Stromal cell of bone marrow (primary cell): ENCODE measurements around the gene BPIFA2.
"Not testable (repeated sequence)": the region's sequence is repeated elsewhere in the genome, so short reads cannot be mapped to it uniquely, and the experiment has no call there.

ENCODE experiments used
- DNase-seq: peaks from one replicate; pipeline ENCODE4 v3.0.0-alpha.2; 2012; ENCODE audit warnings: low read depth

Gene BPIFA2

GRCh38 chr20:33162313-33162712, 5.6 kb upstream of the BPIFA2 start:
- DNase-seq, result no peak

- DNase-seq, result no peak
Observed at GRCh38 chr20:33162753-33163152, 5.2 kb upstream of the BPIFA2 start.

GRCh38 chr20:33163856-33164762, 3.9 kb upstream of the BPIFA2 start:
- no peak for DNase-seq

- DNase-seq, result no peak
Observed at GRCh38 chr20:33164763-33165095, 3.2 kb upstream of the BPIFA2 start.

GRCh38 chr20:33165416-33166055, 2.4 kb upstream of the BPIFA2 start:
- DNase-seq, result no peak

GRCh38 chr20:33166533-33167113, 1.3 kb upstream of the BPIFA2 start:
- DNase-seq, result no peak

- no peak for DNase-seq
Observed at GRCh38 chr20:33169176-33169794, 1.3 kb downstream of the BPIFA2 start.

- no peak for DNase-seq
Observed at GRCh38 chr20:33172781-33173180, 4.8 kb downstream of the BPIFA2 start.

- no peak for DNase-seq
Observed at GRCh38 chr20:33175123-33175522, 7.2 kb downstream of the BPIFA2 start.

GRCh38 chr20:33176101-33176500, 8.1 kb downstream of the BPIFA2 start:
- no peak for DNase-seq

- DNase-seq, result no peak
Observed at GRCh38 chr20:33177866-33178265, 9.9 kb downstream of the BPIFA2 start.

GRCh38 chr20:33178726-33179125, 10.8 kb downstream of the BPIFA2 start:
- DNase-seq, result no peak

GRCh38 chr20:33180169-33180568, 12.2 kb downstream of the BPIFA2 start:
- no peak for DNase-seq

GRCh38 chr20:33181482-33182093, 13.6 kb downstream of the BPIFA2 start:
- no peak for DNase-seq

- DNase-seq, result no peak
Observed at GRCh38 chr20:33183312-33183711, 15.4 kb downstream of the BPIFA2 start.

- not testable (repeated sequence) for DNase-seq
Observed at GRCh38 chr20:33185031-33185590, 17.2 kb downstream of the BPIFA2 start.

- DNase-seq, result no peak
Observed at GRCh38 chr20:33187491-33187890, 19.5 kb downstream of the BPIFA2 start.

- DNase-seq, result no peak
Observed at GRCh38 chr20:33188421-33188820, 20.5 kb downstream of the BPIFA2 start.

GRCh38 chr20:33191484-33191883, 23.5 kb downstream of the BPIFA2 start:
- DNase-seq, result no peak

- no peak for DNase-seq
Observed at GRCh38 chr20:33191955-33192354, 24.0 kb downstream of the BPIFA2 start.

GRCh38 chr20:33192912-33193501, 25.0 kb downstream of the BPIFA2 start:
- no peak for DNase-seq

GRCh38 chr20:33199026-33199425, 31.1 kb downstream of the BPIFA2 start:
- DNase-seq, result no peak
